HepG2 (cell line): ENCODE measurements around the gene PVR. TPM values are rescaled to one million over a fixed set of nuclear protein-coding genes. Genes with fewer than 3 reads are reported as not detected.

Source experiments
- IRF1 ChIP-seq: sonication (generic); formaldehyde crosslinking; IDR thresholded peaks from 2 replicates; pipeline ENCODE4 v1.4.0; 2020; ENCODE audit warnings: low read depth, mild to moderate bottlenecking, missing genetic modification reagents
- KLF15 ChIP-seq: sonication (generic); formaldehyde crosslinking; IDR thresholded peaks from 2 replicates; pipeline ENCODE4 v1.8.1; 2023; ENCODE audit warnings: borderline replicate concordance, mild to moderate bottlenecking, inconsistent platforms, missing genetic modification reagents, mixed read lengths
- MTF2 ChIP-seq: sonication (generic); formaldehyde crosslinking; IDR thresholded peaks from 2 replicates; pipeline ENCODE4 v1.5.0; 2020; ENCODE audit warnings: missing genetic modification reagents, borderline replicate concordance
- NFE2 ChIP-seq: sonication (generic); formaldehyde crosslinking; IDR thresholded peaks from 2 replicates; pipeline ENCODE4 v1.4.0; 2020; ENCODE audit warnings: missing genetic modification reagents
- NFE2L2 ChIP-seq: fragments of 150-350 bp; IDR thresholded peaks from 2 replicates; pipeline ENCODE4 v1.6.1; 2014; ENCODE audit warnings: low read length
- PHF21A ChIP-seq: sonication (generic); formaldehyde crosslinking; IDR thresholded peaks from 2 replicates; pipeline ENCODE4 v1.5.0; 2020; ENCODE audit warnings: mild to moderate bottlenecking, missing genetic modification reagents
- SCMH1 ChIP-seq: sonication (generic); formaldehyde crosslinking; IDR thresholded peaks from 2 replicates; pipeline ENCODE4 v1.9.0; 2021; ENCODE audit warnings: missing genetic modification reagents, mild to moderate bottlenecking, borderline replicate concordance
- SNAPC2 ChIP-seq: sonication (generic); formaldehyde crosslinking; IDR thresholded peaks from 2 replicates; pipeline ENCODE4 v1.8.1; 2022; ENCODE audit warnings: mild to moderate bottlenecking, missing genetic modification reagents
- THAP11 ChIP-seq: IDR thresholded peaks from 2 replicates; pipeline ENCODE4 v1.6.1; 2016; ENCODE audit warnings: missing biosample characterization, missing genetic modification reagents
- ZNF646 ChIP-seq: sonication (generic); formaldehyde crosslinking; IDR thresholded peaks from 2 replicates; pipeline ENCODE4 v1.9.0; 2021; ENCODE audit warnings: mild to moderate bottlenecking, missing genetic modification reagents
- ZNF704 ChIP-seq: sonication (generic); formaldehyde crosslinking; IDR thresholded peaks from 2 replicates; pipeline ENCODE4 v1.8.1; 2023; ENCODE audit warnings: mild to moderate bottlenecking, inconsistent platforms, moderate library complexity, missing genetic modification reagents, borderline replicate concordance
- ZNF775 ChIP-seq: sonication (generic); formaldehyde crosslinking; IDR thresholded peaks from 2 replicates; pipeline ENCODE4 v1.4.0; 2020; ENCODE audit warnings: missing genetic modification reagents, mild to moderate bottlenecking, moderate library complexity, borderline replicate concordance
- ZNF792 ChIP-seq: IDR thresholded peaks from 2 replicates; pipeline ENCODE4 v1.6.1; 2016
- ZNF800 ChIP-seq: sonication (generic); formaldehyde crosslinking; IDR thresholded peaks from 2 replicates; pipeline ENCODE4 v1.4.0; 2020; ENCODE audit warnings: missing genetic modification reagents
- polyA plus RNA-seq, 8 experiments: library from polyadenylated mRNA; depleted of rRNA in 3 of 8; stranded (reverse) in 7 of 8; unstranded in 1 of 8; fragments of >200 nt; fragmentation: Illumina TruSeq in 4 of 8; extraction: Trizol in 4 of 8; gene quantifications; 2 replicates each; pipeline versions ENCODE4 v1.2.1 to v1.2.3, GENCODE V29; 2011 to 2016; ENCODE audit warnings: low read depth in 4 of 8, missing spikeins in 1 of 8, mixed read lengths in 1 of 8; ENCODE audit not compliant: insufficient read depth in 1 of 8
- total RNA-seq, 5 experiments: library from RNA; depleted of rRNA; stranded (reverse); fragments of >200 nt; fragmentation: Illumina TruSeq; extraction: Trizol; gene quantifications; 2 replicates each; pipeline ENCODE4 v1.2.3, GENCODE V29; 2016; ENCODE audit warnings: low read depth in 1 of 5
- TF ChIP-seq, protein P1 (sequence below): fragments of 450-650 bp; IDR thresholded peaks from 2 replicates; pipeline ENCODE4 v1.6.1; 2017; ENCODE audit warnings: mild to moderate bottlenecking

PVR gene
- total and polyA plus RNA-seq, 2 of the 13 experiments (the other 11 are each of a cell fraction or from before 2014, with no cell fraction given) = 43.4 to 46.6 TPM

GRCh38 chr19:44643605-44644401, at the start of gene PVR (continued):
- TF ChIP-seq ZNF646 (CRISPR knock-in tag) (no peak), SNAPC2 (CRISPR knock-in tag) (peak; percentile 60; the same call in 1 of the 2 replicates), THAP11 (peak; percentile 11; the same call in 1 of the 2 replicates), IRF1 (no peak), NFE2 (CRISPR knock-in tag) (no peak), NFE2L2 (no peak), ZNF704 (no peak), SCMH1 (CRISPR knock-in tag) (no peak), KLF15 (CRISPR knock-in tag) (no peak), ZNF775 (CRISPR knock-in tag) (0 out of 2 replicates have a peak, but pooled peaks have one; percentile 28), ZNF792 (CRISPR knock-in tag) (no peak), MTF2 (CRISPR knock-in tag) (no peak), PHF21A (CRISPR knock-in tag) (no peak), ZNF800 (peak; percentile 41; the same call in 1 of the 2 replicates)
- TF ChIP-seq, protein P1, sequence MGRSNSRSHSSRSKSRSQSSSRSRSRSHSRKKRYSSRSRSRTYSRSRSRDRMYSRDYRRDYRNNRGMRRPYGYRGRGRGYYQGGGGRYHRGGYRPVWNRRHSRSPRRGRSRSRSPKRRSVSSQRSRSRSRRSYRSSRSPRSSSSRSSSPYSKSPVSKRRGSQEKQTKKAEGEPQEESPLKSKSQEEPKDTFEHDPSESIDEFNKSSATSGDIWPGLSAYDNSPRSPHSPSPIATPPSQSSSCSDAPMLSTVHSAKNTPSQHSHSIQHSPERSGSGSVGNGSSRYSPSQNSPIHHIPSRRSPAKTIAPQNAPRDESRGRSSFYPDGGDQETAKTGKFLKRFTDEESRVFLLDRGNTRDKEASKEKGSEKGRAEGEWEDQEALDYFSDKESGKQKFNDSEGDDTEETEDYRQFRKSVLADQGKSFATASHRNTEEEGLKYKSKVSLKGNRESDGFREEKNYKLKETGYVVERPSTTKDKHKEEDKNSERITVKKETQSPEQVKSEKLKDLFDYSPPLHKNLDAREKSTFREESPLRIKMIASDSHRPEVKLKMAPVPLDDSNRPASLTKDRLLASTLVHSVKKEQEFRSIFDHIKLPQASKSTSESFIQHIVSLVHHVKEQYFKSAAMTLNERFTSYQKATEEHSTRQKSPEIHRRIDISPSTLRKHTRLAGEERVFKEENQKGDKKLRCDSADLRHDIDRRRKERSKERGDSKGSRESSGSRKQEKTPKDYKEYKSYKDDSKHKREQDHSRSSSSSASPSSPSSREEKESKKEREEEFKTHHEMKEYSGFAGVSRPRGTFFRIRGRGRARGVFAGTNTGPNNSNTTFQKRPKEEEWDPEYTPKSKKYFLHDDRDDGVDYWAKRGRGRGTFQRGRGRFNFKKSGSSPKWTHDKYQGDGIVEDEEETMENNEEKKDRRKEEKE = no peak
